Suprapubic skin (tissue), 4 donors: ENCODE results near the gene CHM. TPM values are rescaled to one million over a fixed set of nuclear protein-coding genes. Genes with fewer than 3 reads are reported as not detected.
"Not testable (repeated sequence)": the region's sequence is repeated elsewhere in the genome, so short reads cannot be mapped to it uniquely, and the experiment has no call there.

Experiments
- DNase-seq, 2 donors: peaks; one replicate each; pipeline ENCODE4 v3.0.0-alpha.2; 2019; ENCODE audit warnings: low spot score in 2 of 2
- H3K27ac ChIP-seq: fragments of 200-600 bp; sonication (generic); one replicate; pipeline ENCODE4 v1.5.1; 2019
- H3K27me3 ChIP-seq: fragments of 200-600 bp; sonication (generic); one replicate; pipeline ENCODE4 v1.5.1; 2019
- H3K36me3 ChIP-seq: fragments of 200-600 bp; sonication (generic); one replicate; pipeline ENCODE4 v1.5.1; 2019
- H3K4me1 ChIP-seq: fragments of 200-600 bp; sonication (generic); one replicate; pipeline ENCODE4 v1.5.1; 2019
- H3K4me3 ChIP-seq: fragments of 200-600 bp; sonication (generic); one replicate; pipeline ENCODE4 v1.5.1; 2019; ENCODE audit warnings: mild to moderate bottlenecking
- H3K9me3 ChIP-seq: fragments of 200-600 bp; sonication (generic); one replicate; pipeline ENCODE4 v1.5.1; 2019
- CTCF ChIP-seq, 2 donors: fragments of 200-600 bp in 1 of 2; fragments of 450-650 bp in 1 of 2; sonication (generic) in 1 of 2; IDR thresholded peaks; one replicate each; pipeline ENCODE4 v1.5.1; 2016 to 2019; ENCODE audit warnings: antibody characterized with exemption in 2 of 2, mild to moderate bottlenecking in 1 of 2, moderate library complexity in 1 of 2
- EP300 ChIP-seq: sonication (generic); formaldehyde crosslinking; IDR thresholded peaks from one replicate; pipeline ENCODE4 v1.6.1; 2017; ENCODE audit warnings: antibody characterized with exemption
- POLR2A ChIP-seq, 2 donors: fragments of 450-650 bp; IDR thresholded peaks; one replicate each; pipeline ENCODE4 v1.6.1; 2017; ENCODE audit warnings: antibody characterized with exemption in 2 of 2, mild to moderate bottlenecking in 2 of 2, moderate library complexity in 2 of 2
- POLR2AphosphoS5 ChIP-seq, 3 donors: sonication (generic); formaldehyde crosslinking; IDR thresholded peaks; one replicate each; pipeline ENCODE4 v1.6.1; 2017; ENCODE audit warnings: antibody characterized with exemption in 3 of 3
- WGBS: methylation state at CpG from one replicate; pipeline ENCODE4 v1.1.5; 2018; 5-methylcytosine and 5-hydroxymethylcytosine counted together
- total RNA-seq, 4 donors: library from RNA; depleted of rRNA; stranded (reverse); fragments of >200 nt; gene quantifications; one replicate each; pipeline ENCODE4 v1.1.0, GENCODE V29; 2016

Gene CHM
- total RNA-seq, 4 donors from 2014 or later = 9.5 to 18.9 (median 12.8) TPM

GRCh38 chrX:85963736-85964135, 83.6 kb downstream of the CHM start:
- no peak for TF ChIP-seq POLR2AphosphoS5 (IDR thresholded peaks at IDR 0.05)
- TF ChIP-seq CTCF (IDR thresholded peaks at IDR 0.05) = no peak
- no peak for TF ChIP-seq EP300
- no peak for TF ChIP-seq POLR2A (IDR thresholded peaks at IDR 0.05)

GRCh38 chrX:85955510-85955909, 91.8 kb downstream of the CHM start:
- WGBS = 87% methylated on average over 3 of the region's 3 CpGs
- no peaks in the 10 kb centered on the region for H3K9me3 ChIP-seq
- TF ChIP-seq CTCF (IDR thresholded peaks at IDR 0.05) (no peak), EP300 (no peak), POLR2A (IDR thresholded peaks at IDR 0.05) (no peak), POLR2AphosphoS5 (IDR thresholded peaks at IDR 0.05) (no peak)
- peaks cover 14% of the 10 kb centered on the region for H3K36me3 ChIP-seq
- H3K4me1 ChIP-seq = no peaks in the 10 kb centered on the region
- DNase-seq = no peak
- no peaks in the 10 kb centered on the region for H3K27me3 ChIP-seq
- H3K27ac ChIP-seq = no peak overlapping the region
- H3K4me3 ChIP-seq = no peak overlapping the region

More at GRCh38 chrX:85963736-85964135, 83.6 kb downstream of the CHM start:
- H3K27me3 ChIP-seq = no peaks in the 10 kb centered on the region
- no peaks in the 10 kb centered on the region for H3K9me3 ChIP-seq
- no peaks in the 10 kb centered on the region for H3K36me3 ChIP-seq
- DNase-seq = no peak
- H3K27ac ChIP-seq = no peak overlapping the region
- no peak overlapping the region for H3K4me3 ChIP-seq
- 59% methylated on average over 5 of the region's 5 CpGs for WGBS
- no peaks in the 10 kb centered on the region for H3K4me1 ChIP-seq

- H3K4me3 ChIP-seq, H3K36me3 ChIP-seq, H3K4me1 ChIP-seq, H3K9me3 ChIP-seq, H3K27ac ChIP-seq, DNase-seq, H3K27me3 ChIP-seq: not testable (repeated sequence)
- 69% methylated on average over 4 of the region's 4 CpGs for WGBS
Observed at GRCh38 chrX:85944751-85945150, 102.6 kb downstream of the CHM start.

GRCh38 chrX:85941275-85941674, 106.1 kb downstream of the CHM start:
- WGBS = 65% methylated on average over 1 of the region's 1 CpG
- H3K4me3 ChIP-seq = no peak overlapping the region
- H3K4me1 ChIP-seq = no peaks in the 10 kb centered on the region
- peaks cover under 1% of the 10 kb centered on the region for H3K36me3 ChIP-seq
- DNase-seq = no peak
- no peaks in the 10 kb centered on the region for H3K27me3 ChIP-seq
- TF ChIP-seq POLR2AphosphoS5 (IDR thresholded peaks at IDR 0.05) (no peak), EP300 (no peak), POLR2A (IDR thresholded peaks at IDR 0.05) (no peak), CTCF (IDR thresholded peaks at IDR 0.05) (no peak)
- H3K27ac ChIP-seq = no peak overlapping the region
- H3K9me3 ChIP-seq = no peaks in the 10 kb centered on the region

GRCh38 chrX:85939942-85940341, 107.4 kb downstream of the CHM start:
- not testable (repeated sequence) for H3K27ac ChIP-seq, H3K4me3 ChIP-seq, DNase-seq, H3K9me3 ChIP-seq, H3K4me1 ChIP-seq, H3K36me3 ChIP-seq, H3K27me3 ChIP-seq
- WGBS = 69% methylated on average over 3 of the region's 3 CpGs

GRCh38 chrX:85934399-85934798, 113.0 kb downstream of the CHM start:
- 81% methylated on average over 2 of the region's 2 CpGs for WGBS
- not testable (repeated sequence) for H3K27ac ChIP-seq, DNase-seq, H3K4me1 ChIP-seq, H3K9me3 ChIP-seq, H3K36me3 ChIP-seq, H3K4me3 ChIP-seq, H3K27me3 ChIP-seq

- no peak overlapping the region for H3K4me3 ChIP-seq
- WGBS = 66% methylated on average over 3 of the region's 3 CpGs
- no peaks in the 10 kb centered on the region for H3K27me3 ChIP-seq
- no peak for DNase-seq
- no peaks in the 10 kb centered on the region for H3K9me3 ChIP-seq
- no peak overlapping the region for H3K27ac ChIP-seq
- no peak for TF ChIP-seq CTCF (IDR thresholded peaks at IDR 0.05)
- TF ChIP-seq POLR2A (IDR thresholded peaks at IDR 0.05) = no peak
- no peak for TF ChIP-seq POLR2AphosphoS5 (IDR thresholded peaks at IDR 0.05)
- TF ChIP-seq EP300 = no peak
- no peaks in the 10 kb centered on the region for H3K4me1 ChIP-seq
- no peaks in the 10 kb centered on the region for H3K36me3 ChIP-seq
Observed at GRCh38 chrX:85930099-85930498, 117.3 kb downstream of the CHM start.
